ENCODE results near the gene FGF11.

The FGF11 gene

GRCh38 chr17:7431231-7431630 lies 8.1 kb upstream of the FGF11 start:
- DNase-seq (ENCODE audit: low spot score): no peak

DNA sequence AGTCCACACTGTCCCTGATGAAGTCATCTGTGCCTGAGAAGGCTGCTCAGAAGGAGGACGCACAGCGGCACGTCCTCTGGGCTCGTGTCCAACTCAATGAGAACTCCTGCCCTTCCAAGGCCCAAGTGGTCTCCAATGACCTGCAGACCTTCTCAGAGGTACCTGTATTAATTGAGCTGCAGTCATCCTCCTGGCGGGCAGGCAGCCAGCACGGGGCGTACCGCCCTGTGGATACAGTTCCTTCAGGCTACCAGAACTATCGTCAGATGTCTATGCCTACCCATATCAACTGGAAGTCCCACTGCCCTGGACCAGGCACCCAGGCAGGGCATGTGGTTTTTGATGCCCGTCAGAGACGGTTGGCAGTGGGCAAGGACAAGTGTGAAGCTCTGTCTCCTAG lies 7.0 kb upstream of the FGF11 start:
- DNase-seq (ENCODE audit: low spot score): no peak

- DNase-seq (ENCODE audit: low spot score): peak; percentile 88
These were observed 3.4 kb upstream of the FGF11 start for GRCh38 chr17:7435676-7436555.

- DNase-seq (ENCODE audit: low spot score): peak; percentile 94
These were observed 2.5 kb upstream of the FGF11 start for GRCh38 chr17:7436556-7437368.

DNA sequence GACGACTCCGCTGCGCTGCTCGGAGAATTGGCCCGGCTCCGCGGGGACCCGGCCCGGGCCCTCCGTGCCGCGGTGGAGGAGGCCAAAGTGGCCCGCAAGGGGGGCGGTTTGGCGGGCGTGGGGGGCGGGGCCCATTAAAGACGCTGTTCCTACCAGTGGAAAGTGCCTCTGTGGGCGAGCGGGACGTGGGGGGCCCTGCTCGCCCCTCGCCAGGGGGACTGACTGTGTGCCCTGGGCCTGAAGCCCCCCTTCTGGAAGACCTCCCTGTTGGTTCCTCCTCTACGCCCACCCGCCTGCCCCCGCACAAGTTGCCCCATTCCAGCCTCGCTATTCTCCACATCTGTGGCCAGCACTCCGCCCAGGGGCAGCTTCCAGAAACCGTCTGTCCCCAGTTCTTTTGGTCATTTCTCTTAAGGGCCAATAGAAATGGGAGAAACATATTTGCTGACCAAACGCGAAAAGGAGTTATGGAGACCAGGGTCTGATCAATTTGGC lies 1.9 kb upstream of the FGF11 start:
- no peak for DNase-seq (ENCODE audit: low spot score)

DNA sequence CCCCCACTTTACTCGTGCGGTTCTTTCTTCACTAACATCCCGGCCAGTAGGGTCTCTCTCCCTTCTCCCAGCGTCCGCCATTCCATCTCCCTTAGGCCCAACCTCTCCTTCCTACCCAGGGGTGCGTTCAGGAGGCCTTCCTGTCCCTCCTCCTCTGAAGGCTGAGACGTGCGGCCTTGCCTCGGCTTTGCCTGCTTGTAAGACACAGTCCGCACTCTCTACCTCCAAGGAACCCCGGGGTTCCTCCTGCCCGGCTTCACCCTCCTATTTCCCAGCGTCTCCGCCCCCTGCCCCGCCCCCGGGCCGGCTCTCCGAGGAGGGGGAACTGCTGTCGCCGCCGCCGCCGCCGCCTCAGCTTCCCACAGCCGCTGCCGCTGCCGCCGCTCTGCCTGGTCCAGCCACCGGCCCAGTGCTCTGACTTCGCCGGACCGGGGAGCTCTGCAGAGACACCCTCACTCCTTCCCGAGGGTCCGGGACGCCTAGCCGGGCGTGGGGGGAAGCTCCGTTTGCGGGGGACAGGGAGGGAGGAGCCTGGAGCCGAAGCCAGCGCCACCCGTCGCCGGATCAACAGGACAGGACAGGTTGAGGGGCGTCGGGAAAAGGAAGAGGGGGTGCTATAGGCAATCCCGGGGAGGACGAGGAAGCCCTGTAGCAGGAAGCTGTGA lies 1.2 kb upstream of the FGF11 start:
- DNase-seq (ENCODE audit: low spot score): no peak

DNA sequence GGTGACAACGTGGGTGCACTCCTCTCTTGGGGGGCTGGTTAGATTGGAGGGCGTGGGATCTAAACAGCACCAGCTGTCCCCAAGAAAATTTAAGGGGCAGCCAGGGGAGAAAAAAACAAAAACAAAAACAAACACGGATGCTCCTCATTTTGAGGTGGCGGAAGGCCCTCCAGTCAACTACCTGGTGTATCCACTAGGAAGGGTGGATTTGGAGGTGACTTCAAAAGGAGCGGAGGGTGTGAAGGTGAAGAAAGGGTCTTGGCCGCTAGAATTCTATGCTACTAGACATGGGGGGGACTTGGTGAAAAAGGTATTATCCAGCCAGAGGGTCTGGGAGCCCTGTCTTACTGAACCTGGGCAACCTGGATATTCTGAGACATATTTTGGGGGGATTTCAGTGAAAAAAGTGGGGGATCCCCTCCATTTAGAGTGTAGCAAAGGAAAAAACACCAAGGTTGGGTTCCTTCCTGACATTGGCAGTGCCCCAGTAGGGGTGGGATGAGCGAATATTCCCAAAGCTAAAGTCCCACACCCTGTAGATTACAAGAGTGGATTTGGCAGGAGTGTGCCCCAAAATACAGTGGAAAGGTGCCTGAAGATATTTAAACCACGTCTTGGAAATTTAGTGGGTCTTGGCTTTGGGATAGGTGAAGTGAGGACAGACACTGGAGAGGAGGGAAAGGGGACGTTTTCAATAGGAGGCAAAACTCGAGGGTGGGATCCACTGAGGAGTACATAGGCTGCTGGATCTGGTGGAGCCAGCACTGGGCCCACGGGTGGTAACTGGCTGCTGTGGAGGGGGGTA lies 454 bp upstream of the FGF11 start:
- DNase-seq (ENCODE audit: low spot score): no peak

- DNase-seq (ENCODE audit: low spot score): no peak
These were observed 961 bp downstream of the FGF11 start for GRCh38 chr17:7440113-7440833.

DNA sequence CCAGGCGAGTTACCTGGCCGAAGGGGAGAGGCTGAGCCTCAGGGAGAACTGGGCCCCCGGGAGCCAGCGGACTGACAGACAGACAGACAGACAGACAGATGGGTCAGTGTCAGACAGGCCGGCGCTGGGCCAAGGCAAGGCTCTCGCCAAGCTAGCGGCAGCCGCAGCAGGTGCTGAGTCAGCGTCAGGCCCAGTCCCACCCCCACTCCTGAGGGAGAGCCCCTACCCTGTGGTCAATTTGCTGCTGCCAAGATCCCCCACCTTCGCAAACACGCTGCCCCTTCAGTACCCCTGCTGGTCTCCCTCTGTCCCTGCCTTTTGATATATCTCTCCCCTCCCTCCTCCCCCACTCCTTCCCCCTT lies 1.5 kb downstream of the FGF11 start:
- DNase-seq (ENCODE audit: low spot score): peak; percentile 15

DNA sequence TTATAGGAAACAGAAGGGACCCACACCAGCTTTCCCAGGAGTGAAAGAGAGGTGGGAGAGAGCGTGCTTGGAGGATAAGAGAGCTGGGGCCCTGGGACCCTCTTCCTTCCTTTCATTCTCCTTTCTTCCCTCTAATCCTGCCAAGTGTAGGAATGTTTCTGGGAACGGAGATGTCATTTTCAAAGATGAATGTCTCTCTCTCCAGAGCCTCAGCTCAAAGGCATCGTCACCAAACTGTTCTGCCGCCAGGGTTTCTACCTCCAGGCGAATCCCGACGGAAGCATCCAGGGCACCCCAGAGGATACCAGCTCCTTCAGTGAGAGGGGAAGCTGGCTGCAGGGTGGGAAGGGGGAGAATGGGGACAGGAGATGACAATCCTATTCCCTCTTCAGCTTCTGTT lies 2.0 kb downstream of the FGF11 start:
- no peak for DNase-seq (ENCODE audit: low spot score)

DNA sequence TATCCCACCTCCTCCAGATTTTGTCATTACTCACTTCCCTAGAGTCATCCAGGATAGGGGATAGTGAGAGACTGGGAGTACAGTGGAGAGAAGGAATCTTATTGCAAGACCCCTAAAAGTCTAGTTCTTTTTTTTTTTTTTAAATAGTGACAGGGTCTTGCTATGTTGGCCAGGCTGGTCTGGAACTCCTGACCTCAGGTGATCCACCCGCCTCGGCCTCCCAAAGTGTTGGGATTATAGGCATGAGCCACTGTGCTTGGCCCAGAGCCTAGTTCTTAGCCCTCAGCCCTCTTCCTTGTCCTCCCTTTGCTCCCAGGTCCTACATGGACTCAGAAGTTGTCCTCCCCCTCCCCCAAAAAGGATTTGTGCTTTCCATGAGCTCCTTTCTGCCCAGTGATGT lies 2.8 kb downstream of the FGF11 start:
- no peak for DNase-seq (ENCODE audit: low spot score)

- peak; percentile 60 for DNase-seq (ENCODE audit: low spot score)
These were observed 4.5 kb downstream of the FGF11 start for GRCh38 chr17:7443499-7444485.

GRCh38 chr17:7444682-7445618 lies 5.6 kb downstream of the FGF11 start, which contains the start of gene CHRNB1:
CHRNB1 (plus strand) TSS chr17:7445061; CDS start chr17:7445128, 67 bp downstream.
- DNase-seq (ENCODE audit: low spot score): peak; percentile 90

DNA sequence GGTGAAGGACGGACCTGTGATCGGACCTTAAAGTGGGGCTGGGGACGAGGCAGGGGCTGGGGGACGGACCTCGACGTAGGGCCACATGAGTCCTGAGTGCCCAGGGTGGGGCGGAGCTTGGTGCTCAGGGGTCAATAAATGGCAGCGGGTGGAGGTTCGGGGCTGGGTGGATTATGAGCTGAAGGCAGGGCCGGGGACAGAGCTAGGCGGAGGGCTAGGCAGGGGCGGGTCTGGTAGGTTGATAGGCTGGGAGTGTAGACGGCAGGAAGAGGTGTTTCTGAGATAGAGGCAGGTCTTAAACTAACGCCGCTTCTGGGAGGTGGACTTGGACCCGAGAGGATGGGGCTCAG lies 6.3 kb downstream of the FGF11 start:
- no peak for DNase-seq (ENCODE audit: low spot score)

GRCh38 chr17:7448461-7448860 lies 9.1 kb downstream of the FGF11 start:
- no peak for DNase-seq (ENCODE audit: low spot score)

GRCh38 chr17:7459961-7460545 lies 20.7 kb downstream of the FGF11 start:
- peak; percentile 36 for DNase-seq (ENCODE audit: low spot score)

GRCh38 chr17:7460850-7461660 lies 21.7 kb downstream of the FGF11 start:
- no peak for DNase-seq (ENCODE audit: low spot score)
